SU-DHL-6 (cell line): Measurements from ENCODE around the gene AKAP11.

ENCODE experiments used
- CTCF ChIP-seq: fragments of 200-600 bp; sonication (generic); IDR thresholded peaks from one replicate; pipeline ENCODE4 v1.5.1; 2017; ENCODE audit warnings: antibody characterized with exemption, mild to moderate bottlenecking, low read length, moderate library complexity; ENCODE audit not compliant: insufficient read depth, poor library complexity, severe bottlenecking
- EZH2phosphoT487 ChIP-seq: fragments of 200-600 bp; sonication (generic), shearing (Covaris generic); conservative IDR thresholded peaks from 2 replicates; pipeline ENCODE4 v1.6.1; 2018; ENCODE audit warnings: mild to moderate bottlenecking, antibody characterized with exemption, low read length, moderate library complexity, mixed read lengths

- no peak for TF ChIP-seq CTCF
- no peak for TF ChIP-seq EZH2phosphoT487
Observed at GRCh38 chr13:42360046-42360574, 88.2 kb downstream of the AKAP11 start.
